Measurements from ENCODE around the gene SSBP3.

SSBP3 gene

GRCh38 chr1:54250670-54251069 lies 155.5 kb downstream of the SSBP3 start:
- Histone ChIP-seq H3K4me3 (no peak overlapping the region), H3K27ac (no peak overlapping the region), H3K9ac (no peak overlapping the region), H3K36me3 (peaks cover 72% of the 10 kb centered on the region), H3K9me3 (no peaks in the 10 kb centered on the region), H3K4me1 (peaks cover 49% of the 10 kb centered on the region), H4K20me1 (peaks cover 62% of the 10 kb centered on the region), H3K4me2 (no peak overlapping the region), H3K27me3 (no peaks in the 10 kb centered on the region)
- TF ChIP-seq Cebpa-rat (IDR thresholded peaks at IDR 0.05), result no peak

DNA sequence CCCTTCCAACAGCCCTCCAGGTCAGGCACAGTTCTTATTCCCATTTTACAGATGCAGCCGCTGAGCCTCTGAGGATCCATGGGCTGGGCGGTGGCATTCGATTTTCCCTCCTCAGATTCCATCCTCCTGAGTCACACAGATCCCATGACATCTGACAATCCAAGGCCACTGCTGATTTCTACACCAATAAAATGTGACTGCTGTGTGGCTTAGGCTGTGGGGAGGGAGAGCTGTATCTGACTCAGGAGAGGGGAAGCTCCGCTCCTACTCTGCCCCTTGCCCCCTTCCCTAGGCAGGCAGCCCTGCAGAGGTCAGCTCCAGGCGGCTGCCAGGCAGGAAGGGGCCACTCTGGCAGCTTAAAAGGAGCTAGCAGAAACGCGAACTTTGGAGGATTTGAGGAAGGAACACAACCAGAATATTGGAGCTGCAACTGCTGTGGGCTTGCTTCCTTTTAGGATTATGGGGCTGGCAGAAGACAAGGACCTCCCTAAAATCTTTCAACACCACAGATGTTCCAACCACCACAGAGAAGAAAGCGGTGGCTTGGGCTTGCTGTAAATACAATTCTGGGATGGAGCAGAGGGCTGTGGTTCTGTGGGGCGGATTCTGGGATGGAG lies 156.3 kb downstream of the SSBP3 start:
- H3K9ac ChIP-seq, result no peak overlapping the region

DNA sequence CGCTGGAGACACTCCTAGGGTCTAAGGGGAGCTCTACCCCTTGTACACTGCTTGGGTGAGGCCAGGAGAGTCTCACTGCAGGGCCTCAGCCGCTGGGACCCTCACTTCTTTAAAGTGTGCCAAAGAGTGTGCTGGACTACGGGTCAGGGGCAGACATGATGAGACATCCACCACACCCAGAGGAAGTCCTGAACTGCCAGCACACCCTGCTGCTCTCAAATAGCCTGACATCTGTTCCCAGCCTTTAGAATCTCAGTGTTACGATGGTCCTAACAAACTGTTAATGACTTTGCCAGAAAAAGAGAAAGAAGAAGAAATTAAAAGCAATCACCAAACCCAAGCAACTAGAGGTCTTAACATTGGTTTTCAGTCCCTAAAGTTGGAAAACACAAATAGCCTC lies 157.2 kb downstream of the SSBP3 start:
- Histone ChIP-seq H3K4me2 (no peak overlapping the region), H3K9me3 (no peaks in the 10 kb centered on the region), H3K4me3 (no peak overlapping the region), H3K9ac (no peak overlapping the region), H3K27me3 (no peaks in the 10 kb centered on the region), H3K36me3 (peaks cover 82% of the 10 kb centered on the region), H3K27ac (no peak overlapping the region), H3K4me1 (peaks cover 34% of the 10 kb centered on the region), H4K20me1 (peaks cover 62% of the 10 kb centered on the region)
- no peak for TF ChIP-seq Cebpa-rat (IDR thresholded peaks at IDR 0.05)

More for the DNA sequence above, 156.3 kb downstream of the SSBP3 start:
- Histone ChIP-seq H3K27ac (no peak overlapping the region), H3K27me3 (no peaks in the 10 kb centered on the region), H3K9me3 (no peaks in the 10 kb centered on the region), H4K20me1 (peaks cover 63% of the 10 kb centered on the region), H3K4me2 (no peak overlapping the region), H3K4me1 (peaks cover 43% of the 10 kb centered on the region), H3K4me3 (no peak overlapping the region), H3K36me3 (peaks cover 72% of the 10 kb centered on the region)
- TF ChIP-seq Cebpa-rat (IDR thresholded peaks at IDR 0.05), result no peak

- H3K9ac ChIP-seq, result no peak overlapping the region
- H3K4me3 ChIP-seq, result no peak overlapping the region
- H3K27ac ChIP-seq, result no peak overlapping the region
- peaks cover 91% of the 10 kb centered on the region for H3K36me3 ChIP-seq
- H3K9me3 ChIP-seq, result no peaks in the 10 kb centered on the region
- no peaks in the 10 kb centered on the region for H3K27me3 ChIP-seq
- H4K20me1 ChIP-seq, result peaks cover 59% of the 10 kb centered on the region
- H3K4me2 ChIP-seq, result no peak overlapping the region
- TF ChIP-seq Cebpa-rat (IDR thresholded peaks at IDR 0.05), result no peak
- peaks cover 24% of the 10 kb centered on the region for H3K4me1 ChIP-seq
Observed at GRCh38 chr1:54247863-54248515, 158.2 kb downstream of the SSBP3 start.

DNA sequence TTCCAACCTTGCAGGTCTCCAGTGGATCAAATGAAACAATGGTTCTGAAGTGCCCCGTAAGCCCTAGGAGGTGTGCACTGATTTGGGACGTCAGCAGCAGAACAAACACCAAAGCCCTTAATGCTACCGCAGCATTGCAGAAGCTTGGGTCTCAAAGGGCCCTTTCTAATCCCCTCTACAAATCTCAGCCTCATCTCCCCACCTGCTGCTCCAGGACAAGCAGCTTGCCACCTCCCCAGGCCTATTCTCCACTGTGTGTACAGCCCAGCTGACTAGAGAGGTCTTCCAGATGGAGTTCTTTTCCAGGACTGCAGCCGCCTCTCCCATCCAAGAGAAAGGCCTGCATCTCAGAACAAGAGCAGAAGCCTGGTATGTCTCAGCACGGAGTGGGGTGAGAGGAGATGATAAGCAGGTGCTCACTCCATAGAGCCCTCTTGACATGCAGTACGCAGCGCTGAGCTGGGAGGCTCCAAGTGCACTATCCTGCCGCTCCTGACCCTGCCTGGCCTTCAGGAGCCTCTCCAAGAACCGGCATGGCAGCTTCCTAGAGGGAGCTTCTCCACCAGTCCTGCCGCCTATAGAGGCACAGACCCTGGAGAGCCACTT lies 160.0 kb downstream of the SSBP3 start:
- H3K4me3 ChIP-seq, result no peak overlapping the region
- H4K20me1 ChIP-seq, result peaks cover 41% of the 10 kb centered on the region
- H3K9ac ChIP-seq, result no peak overlapping the region
- no peak overlapping the region for H3K4me2 ChIP-seq
- no peak overlapping the region for H3K27ac ChIP-seq
- H3K27me3 ChIP-seq, result no peaks in the 10 kb centered on the region
- no peaks in the 10 kb centered on the region for H3K9me3 ChIP-seq
- no peak for TF ChIP-seq Cebpa-rat (IDR thresholded peaks at IDR 0.05)
- H3K4me1 ChIP-seq, result peaks cover 19% of the 10 kb centered on the region
- peaks cover 97% of the 10 kb centered on the region for H3K36me3 ChIP-seq

DNA sequence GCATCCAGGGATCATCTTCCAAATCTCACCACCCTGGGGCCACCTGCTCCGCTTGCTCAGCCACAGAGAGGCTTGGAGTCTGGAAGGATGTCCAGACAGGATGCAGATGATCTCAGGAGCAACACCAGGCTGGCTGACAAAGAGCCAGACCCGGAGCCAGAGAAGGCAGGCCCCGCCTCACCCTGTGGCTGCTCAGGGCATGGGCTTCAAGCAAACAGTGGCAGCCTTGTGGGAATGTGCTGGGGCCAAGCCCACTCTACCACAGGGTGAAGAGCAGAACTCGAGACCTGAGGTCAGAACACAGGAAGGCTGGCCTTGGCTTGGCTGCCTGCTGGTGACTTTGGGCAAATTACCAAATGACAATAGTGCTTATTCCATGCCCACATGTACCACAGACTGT lies 160.7 kb downstream of the SSBP3 start:
- Histone ChIP-seq H3K9ac (no peak overlapping the region), H3K9me3 (no peaks in the 10 kb centered on the region), H3K4me3 (no peak overlapping the region), H4K20me1 (peaks cover 34% of the 10 kb centered on the region), H3K4me2 (no peak overlapping the region), H3K36me3 (peaks cover 97% of the 10 kb centered on the region), H3K27me3 (no peaks in the 10 kb centered on the region), H3K27ac (no peak overlapping the region), H3K4me1 (peaks cover 13% of the 10 kb centered on the region)
- TF ChIP-seq Cebpa-rat (IDR thresholded peaks at IDR 0.05), result no peak

DNA sequence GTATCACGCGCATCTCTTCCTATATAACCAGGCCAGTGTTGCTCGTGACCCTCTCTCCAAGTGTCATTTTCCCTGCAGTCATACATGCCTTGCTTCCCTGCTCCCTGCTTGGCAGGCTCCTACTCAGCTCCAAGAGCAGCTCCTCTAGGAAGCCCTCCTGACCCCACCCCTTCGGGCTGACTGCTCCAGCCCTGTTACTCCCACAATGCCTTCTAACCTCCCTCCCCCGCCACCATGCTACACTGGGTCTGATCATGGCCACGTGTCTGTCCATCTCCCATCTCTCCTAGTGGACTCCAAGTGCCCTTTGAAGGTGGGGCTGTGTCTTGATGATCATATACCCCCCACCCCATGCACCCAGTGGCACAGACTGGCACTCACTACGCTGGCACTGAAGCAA lies 161.5 kb downstream of the SSBP3 start:
- no peak for TF ChIP-seq Cebpa-rat (IDR thresholded peaks at IDR 0.05)
- peaks cover 95% of the 10 kb centered on the region for H3K36me3 ChIP-seq
- no peak overlapping the region for H3K27ac ChIP-seq
- no peak overlapping the region for H3K9ac ChIP-seq
- no peak overlapping the region for H3K4me2 ChIP-seq
- no peaks in the 10 kb centered on the region for H3K9me3 ChIP-seq
- no peaks in the 10 kb centered on the region for H3K27me3 ChIP-seq
- peaks cover 34% of the 10 kb centered on the region for H4K20me1 ChIP-seq
- H3K4me1 ChIP-seq, result peaks cover 13% of the 10 kb centered on the region
- H3K4me3 ChIP-seq, result no peak overlapping the region

GRCh38 chr1:54243022-54243421 lies 163.2 kb downstream of the SSBP3 start:
- TF ChIP-seq Cebpa-rat (IDR thresholded peaks at IDR 0.05), result no peak
- H3K36me3 ChIP-seq, result peaks cover 96% of the 10 kb centered on the region

GRCh38 chr1:54241364-54241763 lies 164.8 kb downstream of the SSBP3 start:
- Histone ChIP-seq H3K27ac (peak overlapping the region; percentile 59; the same call in 1 of the 2 replicates), H3K4me1 (peaks cover 13% of the 10 kb centered on the region), H4K20me1 (peaks cover 16% of the 10 kb centered on the region; the same call in 1 of the 2 replicates), H3K27me3 (no peaks in the 10 kb centered on the region), H3K4me2 (peak overlapping the region; percentile 7; the same call in 1 of the 2 replicates), H3K9ac (0 out of 2 replicates have a peak overlapping the region, but pooled peaks have one; percentile 34), H3K4me3 (no peak overlapping the region), H3K36me3 (peaks cover 96% of the 10 kb centered on the region), H3K9me3 (no peaks in the 10 kb centered on the region)
- TF ChIP-seq Cebpa-rat (IDR thresholded peaks at IDR 0.05), result no peak

More at GRCh38 chr1:54243022-54243421, 163.2 kb downstream of the SSBP3 start:
- Histone ChIP-seq H4K20me1 (peaks cover 22% of the 10 kb centered on the region; the same call in 1 of the 2 replicates), H3K27me3 (no peaks in the 10 kb centered on the region), H3K9ac (no peak overlapping the region), H3K4me2 (no peak overlapping the region), H3K4me3 (no peak overlapping the region), H3K4me1 (peaks cover 13% of the 10 kb centered on the region), H3K27ac (no peak overlapping the region), H3K9me3 (no peaks in the 10 kb centered on the region)

- Histone ChIP-seq H3K4me3 (no peak overlapping the region), H3K27ac (no peak overlapping the region), H4K20me1 (0 out of 2 replicates have a peak, but pooled peaks cover 15% of the 10 kb centered on the region), H3K27me3 (no peaks in the 10 kb centered on the region), H3K36me3 (peaks cover 95% of the 10 kb centered on the region), H3K4me2 (no peak overlapping the region), H3K9me3 (no peaks in the 10 kb centered on the region), H3K9ac (no peak overlapping the region), H3K4me1 (peaks cover 13% of the 10 kb centered on the region)
- TF ChIP-seq Cebpa-rat (IDR thresholded peaks at IDR 0.05), result no peak
Observed at GRCh38 chr1:54240741-54241335, 165.4 kb downstream of the SSBP3 start.
